HCT116 (cell line): Measurements from ENCODE around the gene CACNA2D2. TPM values are rescaled to one million over a fixed set of nuclear protein-coding genes. Genes with fewer than 3 reads are reported as not detected.

Source experiments
- ATAC-seq: fragments of 200-7000 bp; cut with Tn5 transposase; 2 replicates; pipeline ENCODE4 v1.9.1; 2020; ENCODE audit warnings: mild to moderate bottlenecking, moderate library complexity
- BruUV-seq: library from RNA; stranded (reverse); fragments of 400-500 nt; replicated peaks from 2 replicates; lab custom pipeline; 2021; lab: Mats Ljungman, UMichigan
- CTCF ChIA-PET: fragments of 300-600 bp; sonication (Branson Sonifier 250); formaldehyde crosslinking; loops from one replicate; lab custom pipeline; 2021; ENCODE audit warnings: antibody characterized with exemption; lab: Charles Lee
- POLR2A ChIA-PET: fragments of 300-600, 350-600 bp; sonication (Branson Sonifier 250); formaldehyde crosslinking; loops from one replicate; lab custom pipeline; 2021; ENCODE audit warnings: antibody characterized with exemption; lab: Charles Lee
- RAD21 ChIA-PET, 2 experiments: fragments of 300-600 bp; sonication (Branson Sonifier 250); formaldehyde crosslinking; loops; one replicate each; lab custom pipeline; 2023; ENCODE audit warnings: low total read pairs in 2 of 2; ENCODE audit not compliant: uncharacterized antibody in 2 of 2, unreplicated experiment in 2 of 2, low non-redundant PET in 1 of 2; lab: Charles Lee
- DNase-seq: peaks from one replicate; pipeline ENCODE4 v3.0.0-alpha.2; 2010; ENCODE audit warnings: low read depth, low spot score
- H2AFZ ChIP-seq: fragments of 200-600 bp; shearing (Covaris generic), sonication (generic); 2 replicates; pipeline ENCODE4 v1.6.1; 2017; ENCODE audit warnings: low read depth, mixed run types, mixed read lengths, antibody characterized with exemption, low read length; ENCODE audit not compliant: poor library complexity, severe bottlenecking
- H3K27ac ChIP-seq: 2 replicates; pipeline ENCODE4 v1.5.1; 2012; ENCODE audit warnings: low read depth, low read length
- H3K27me3 ChIP-seq: fragments of 200-600 bp; sonication (generic); 2 replicates; pipeline ENCODE4 v1.6.1; 2016; ENCODE audit warnings: mixed run types, low read length, mixed read lengths; ENCODE audit not compliant: insufficient read depth
- H3K36me3 ChIP-seq, 2 experiments: fragments of 200-500 bp in 1 of 2; fragments of 200-600 bp in 1 of 2; sonication (Bioruptor generic) in 1 of 2; sonication (generic) in 1 of 2; 2 replicates each; pipeline versions ENCODE4 v1.5.1 to v1.6.1; 2014 to 2016; ENCODE audit warnings: low read length in 2 of 2, inconsistent platforms in 1 of 2, mixed read lengths in 1 of 2, mixed run types in 1 of 2; ENCODE audit not compliant: insufficient read depth in 2 of 2, control insufficient read depth in 1 of 2
- H3K4me1 ChIP-seq, 2 experiments: fragments of 200-600 bp in 1 of 2; sonication (generic) in 1 of 2; 2 replicates each; pipeline versions ENCODE4 v1.5.1 to v1.6.1; 2012 to 2017; ENCODE audit warnings: low read length in 2 of 2, inconsistent platforms in 1 of 2, mild to moderate bottlenecking in 1 of 2, mixed read lengths in 1 of 2, mixed run types in 1 of 2, moderate library complexity in 1 of 2; ENCODE audit not compliant: insufficient read depth in 2 of 2, control insufficient read depth in 1 of 2
- H3K4me2 ChIP-seq: fragments of 200-600 bp; sonication (generic); 2 replicates; pipeline ENCODE4 v1.6.1; 2017; ENCODE audit warnings: mixed run types, low read length, mixed read lengths
- H3K4me3 ChIP-seq, 2 experiments: fragments of 200-600 bp in 1 of 2; sonication (generic) in 1 of 2; replicated peaks in 1 of 2; 2 replicates each; pipeline ENCODE4 v1.5.1; 2011 to 2016; ENCODE audit warnings: low read length in 2 of 2, control low read depth in 1 of 2, low read depth in 1 of 2, mild to moderate bottlenecking in 1 of 2, mixed read lengths in 1 of 2, mixed run types in 1 of 2
- H3K79me2 ChIP-seq: fragments of 200-600 bp; sonication (generic); 2 replicates; pipeline ENCODE4 v1.6.1; 2017; ENCODE audit warnings: mild to moderate bottlenecking, mixed run types, low read length, moderate library complexity, mixed read lengths; ENCODE audit not compliant: insufficient read depth
- H3K9ac ChIP-seq: fragments of 200-600 bp; sonication (generic); 2 replicates; pipeline ENCODE4 v1.6.1; 2016; ENCODE audit warnings: low read length, mixed read lengths
- H3K9me2 ChIP-seq: fragments of 200-600 bp; sonication (generic), shearing (Covaris generic); 2 replicates; pipeline ENCODE4 v1.6.1; 2017; ENCODE audit warnings: mixed run types, mild to moderate bottlenecking, moderate library complexity; ENCODE audit not compliant: insufficient read depth
- H3K9me3 ChIP-seq, 2 experiments: fragments of 200-500 bp in 1 of 2; fragments of 200-600 bp in 1 of 2; sonication (Bioruptor generic) in 1 of 2; sonication (generic) in 1 of 2; 2 replicates each; pipeline ENCODE4 v1.6.1; 2014 to 2017; ENCODE audit warnings: low read length in 2 of 2, mixed read lengths in 2 of 2, inconsistent platforms in 1 of 2, low read depth in 1 of 2, mild to moderate bottlenecking in 1 of 2, mixed run types in 1 of 2, moderate library complexity in 1 of 2; ENCODE audit not compliant: control insufficient read depth in 1 of 2, insufficient read depth in 1 of 2
- H4K20me1 ChIP-seq: fragments of 200-600 bp; sonication (generic), shearing (Covaris generic); 2 replicates; pipeline ENCODE4 v1.6.1; 2017; ENCODE audit warnings: mixed run types, mild to moderate bottlenecking, moderate library complexity; ENCODE audit not compliant: insufficient read depth
- CBX3 ChIP-seq: IDR thresholded peaks from 2 replicates; pipeline ENCODE4 v1.6.1; 2012; ENCODE audit warnings: low read depth
- CEBPB ChIP-seq: IDR thresholded peaks from 2 replicates; pipeline ENCODE4 v1.6.1; 2012; ENCODE audit warnings: low read depth
- EGR1 ChIP-seq: IDR thresholded peaks from 2 replicates; pipeline ENCODE4 v1.6.1; 2012; ENCODE audit warnings: low read depth
- ELF1 ChIP-seq: IDR thresholded peaks from 2 replicates; pipeline ENCODE4 v1.6.1; 2012; ENCODE audit warnings: low read depth, borderline replicate concordance
- FOSL1 ChIP-seq: IDR thresholded peaks from 2 replicates; pipeline ENCODE4 v1.6.1; 2012; ENCODE audit warnings: low read depth
- POLR2A ChIP-seq: IDR thresholded peaks from 2 replicates; pipeline ENCODE4 v1.7.0; 2011; ENCODE audit warnings: borderline replicate concordance; ENCODE audit not compliant: insufficient read depth, insufficient read length; ENCODE audit errors: extremely low read depth
- REST ChIP-seq: IDR thresholded peaks from 2 replicates; pipeline ENCODE4 v1.6.1; 2012; ENCODE audit warnings: low read depth
- SIN3A ChIP-seq: IDR thresholded peaks from 2 replicates; pipeline ENCODE4 v1.6.1; 2012; ENCODE audit warnings: low read depth
- SRF ChIP-seq: IDR thresholded peaks from 2 replicates; pipeline ENCODE4 v1.6.1; 2012; ENCODE audit warnings: low read depth
- TCF7L2 ChIP-seq: IDR thresholded peaks from 2 replicates; pipeline ENCODE4 v1.7.0; 2011; ENCODE audit warnings: borderline replicate concordance, inconsistent platforms; ENCODE audit not compliant: insufficient read depth, insufficient read length; ENCODE audit errors: extremely low read depth
- ZBTB33 ChIP-seq: IDR thresholded peaks from 2 replicates; pipeline ENCODE4 v1.6.1; 2011; ENCODE audit warnings: mild to moderate bottlenecking, low read length, moderate library complexity; ENCODE audit not compliant: insufficient replicate concordance; ENCODE audit errors: extremely low read depth
- ZFX ChIP-seq: fragments of 450-650 bp; IDR thresholded peaks from 2 replicates; pipeline ENCODE4 v1.6.1; 2017
- ZNF274 ChIP-seq: fragments of 200-500 bp; sonication (Bioruptor generic); IDR thresholded peaks from 2 replicates; pipeline ENCODE4 v1.6.1; 2014; ENCODE audit warnings: mild to moderate bottlenecking, low read depth, low read length, inconsistent platforms
- intact Hi-C: fragments of 100-400 bp; cut with micrococcal nuclease; formaldehyde crosslinking; loops from 2 replicates; pipeline ENCODE4 v1.10.0; 2022
- total RNA-seq: library from RNA; stranded (reverse); gene quantifications from one replicate; pipeline ENCODE4 v1.2.1, GENCODE V29; 2021; ENCODE audit not compliant: unreplicated experiment

Gene CACNA2D2
- total RNA-seq, 1 experiment from 2014 or later: 10.2 TPM

- H3K4me1 ChIP-seq: peaks cover 0 to 11% of the 10 kb centered on the region in 2 experiments; a peak in 2 of 4 replicates
- H2AFZ ChIP-seq: no peak overlapping the region
- TF ChIP-seq FOSL1: no peak
- no peak for TF ChIP-seq POLR2A
- TF ChIP-seq ELF1: no peak
- TF ChIP-seq SIN3A: no peak
- TF ChIP-seq TCF7L2: no peak
- TF ChIP-seq SRF: no peak
- no peak for TF ChIP-seq REST
- TF ChIP-seq CBX3: no peak
- no peak for TF ChIP-seq CEBPB
- no peak for TF ChIP-seq ZFX
- no peak for TF ChIP-seq EGR1
- no peak for TF ChIP-seq ZBTB33
- TF ChIP-seq ZNF274: no peak
- peaks cover 20% of the 10 kb centered on the region; the same call in 1 of the 2 replicates for H3K27me3 ChIP-seq
- intact Hi-C loops: no loop called here
- ATAC-seq (no peak), DNase-seq (no peak)
- H3K4me2 ChIP-seq: no peak overlapping the region
- ChIA-PET RAD21 (no interaction called here), CTCF (interaction anchor here (0.9 kb wide), 1 partner anchor 193 kb away, joined by 3 read pairs; no protein-coding TSS in a partner anchor), POLR2A (no interaction called here)
- H3K9me2 ChIP-seq: no peaks in the 10 kb centered on the region
- H3K27ac ChIP-seq: no peak overlapping the region
- no peaks in the 10 kb centered on the region for H4K20me1 ChIP-seq
- H3K9me3 ChIP-seq: no peaks in the 10 kb centered on the region
- no peak overlapping the region for H3K4me3 ChIP-seq
- H3K9ac ChIP-seq: no peak overlapping the region
- no peaks in the 10 kb centered on the region for H3K36me3 ChIP-seq
- BruUV-seq: no TSS peak
- H3K79me2 ChIP-seq: no peaks in the 10 kb centered on the region
These were observed 36.2 kb upstream of the CACNA2D2 start for GRCh38 chr3:50539356-50540286.
